SK-N-MC (cell line): ENCODE results near the gene CAPN11.
A peak's percentile ranks its signal among the peaks of the same experiment; 100 is the strongest.

ENCODE experiments used
- DNase-seq: peaks from one replicate; pipeline ENCODE4 v3.0.0-alpha.2; 2011; ENCODE audit warnings: low read depth, low spot score
- H3K27ac ChIP-seq: fragments of 200-600 bp; sonication (generic); 2 replicates; pipeline ENCODE4 v1.5.1; 2016; ENCODE audit warnings: mixed run types
- H3K36me3 ChIP-seq: fragments of 200-600 bp; sonication (generic); 2 replicates; pipeline ENCODE4 v1.6.1; 2017; ENCODE audit warnings: antibody characterized with exemption, low read length, mixed read lengths; ENCODE audit not compliant: insufficient read depth
- H3K4me3 ChIP-seq: fragments of 200-600 bp; sonication (generic); 2 replicates; pipeline ENCODE4 v1.5.1; 2016
- H3K9ac ChIP-seq: fragments of 200-600 bp; sonication (generic); 2 replicates; pipeline ENCODE4 v1.8.0; 2017; ENCODE audit warnings: mixed run types, mixed read lengths; ENCODE audit not compliant: insufficient read length
- H3K9me3 ChIP-seq: fragments of 200-600 bp; sonication (generic); 2 replicates; pipeline ENCODE4 v1.6.1; 2017; ENCODE audit warnings: low read depth, mild to moderate bottlenecking, antibody characterized with exemption, low read length, moderate library complexity, mixed read lengths
- EZH2 ChIP-seq: fragments of 200-600 bp; sonication (generic); IDR thresholded peaks from one replicate; pipeline ENCODE4 v1.6.1; 2017; ENCODE audit warnings: antibody characterized with exemption
- FOXP2 ChIP-seq: optimal IDR thresholded peaks from 2 replicates; pipeline ENCODE3; 2011; ENCODE audit warnings: mild to moderate bottlenecking, moderate library complexity; ENCODE audit not compliant: insufficient read depth; ENCODE audit errors: extremely low read length, control extremely low read depth
- POLR2AphosphoS5 ChIP-seq: IDR thresholded peaks from 2 replicates; pipeline ENCODE4 v1.6.1; 2012; ENCODE audit warnings: mild to moderate bottlenecking, low read depth, low read length, borderline replicate concordance

Gene CAPN11

GRCh38 chr6:44216677-44217331 lies 58.2 kb downstream of the CAPN11 start, which contains the start of gene MYMX:
TSS of gene MYMX (plus strand) at chr6:44216926. CDS start at chr6:44217472, 546 bp downstream.
- H3K9me3 ChIP-seq: no peaks in the 10 kb centered on the region
- H3K36me3 ChIP-seq: no peaks in the 10 kb centered on the region
- no peak for TF ChIP-seq POLR2AphosphoS5
- TF ChIP-seq EZH2: no peak
- no peak for TF ChIP-seq FOXP2
- no peak for DNase-seq
- no peak within 1 kb of the TSS for H3K9ac ChIP-seq
- peak within 1 kb of the TSS; percentile 3; the same call in 1 of the 2 replicates for H3K27ac ChIP-seq
- H3K4me3 ChIP-seq: no peak within 1 kb of the TSS

GRCh38 chr6:44217332-44218143 lies 58.9 kb downstream of the CAPN11 start:
- peak overlapping the region; percentile 93; the same call in 1 of the 2 replicates for H3K27ac ChIP-seq
- no peaks in the 10 kb centered on the region for H3K9me3 ChIP-seq
- no peak overlapping the region for H3K9ac ChIP-seq
- TF ChIP-seq FOXP2: no peak
- no peak for TF ChIP-seq POLR2AphosphoS5
- TF ChIP-seq EZH2: no peak
- no peak for DNase-seq
- no peaks in the 10 kb centered on the region for H3K36me3 ChIP-seq
- H3K4me3 ChIP-seq: no peak overlapping the region

DNA sequence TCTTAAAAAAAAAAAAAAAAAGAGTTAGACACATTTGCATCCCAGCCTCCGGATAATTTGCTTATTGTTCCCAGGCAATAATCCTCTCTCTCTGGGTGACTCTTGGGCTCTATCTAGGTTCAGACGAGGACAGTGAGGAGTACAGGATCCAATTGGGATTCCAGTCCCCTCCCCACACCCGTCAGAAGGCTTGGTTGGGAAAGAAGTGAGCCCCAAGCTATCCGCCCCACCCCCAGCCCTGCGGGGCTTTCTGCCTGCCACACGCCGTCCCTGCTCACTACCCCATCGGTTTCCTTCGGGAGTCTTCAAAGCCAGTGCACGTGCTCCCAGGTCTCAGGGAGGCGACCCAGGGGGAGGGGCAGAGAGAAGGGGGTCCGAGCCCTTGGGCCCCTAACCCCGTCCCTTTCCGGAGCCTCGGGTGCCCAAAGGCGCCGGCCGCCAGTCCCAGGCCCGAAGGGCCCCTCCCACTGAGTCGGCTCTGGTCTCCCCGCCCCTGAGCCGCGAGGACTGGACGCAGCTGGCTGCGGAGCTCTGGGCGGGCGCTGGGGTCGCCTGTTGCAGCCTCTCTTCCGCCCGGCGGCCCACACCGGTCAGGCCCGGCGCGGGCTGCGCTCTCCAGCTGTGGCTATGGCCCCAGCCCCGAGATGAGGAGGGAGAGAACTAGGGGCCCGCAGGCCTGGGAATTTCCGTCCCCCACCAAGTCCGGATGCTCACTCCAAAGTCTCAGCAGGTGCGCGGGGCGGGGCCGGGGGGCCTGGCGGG lies 60.6 kb downstream of the CAPN11 start:
- DNase-seq: peak; percentile 35
- H3K9me3 ChIP-seq: no peaks in the 10 kb centered on the region
- TF ChIP-seq POLR2AphosphoS5: peak; percentile 55; the same call in 1 of the 2 replicates
- TF ChIP-seq FOXP2: no peak
- TF ChIP-seq EZH2: no peak
- peak overlapping the region; percentile 70 for H3K9ac ChIP-seq
- H3K4me3 ChIP-seq: peak overlapping the region; percentile 79
- peak overlapping the region; percentile 93 for H3K27ac ChIP-seq
- H3K36me3 ChIP-seq: no peaks in the 10 kb centered on the region

DNA sequence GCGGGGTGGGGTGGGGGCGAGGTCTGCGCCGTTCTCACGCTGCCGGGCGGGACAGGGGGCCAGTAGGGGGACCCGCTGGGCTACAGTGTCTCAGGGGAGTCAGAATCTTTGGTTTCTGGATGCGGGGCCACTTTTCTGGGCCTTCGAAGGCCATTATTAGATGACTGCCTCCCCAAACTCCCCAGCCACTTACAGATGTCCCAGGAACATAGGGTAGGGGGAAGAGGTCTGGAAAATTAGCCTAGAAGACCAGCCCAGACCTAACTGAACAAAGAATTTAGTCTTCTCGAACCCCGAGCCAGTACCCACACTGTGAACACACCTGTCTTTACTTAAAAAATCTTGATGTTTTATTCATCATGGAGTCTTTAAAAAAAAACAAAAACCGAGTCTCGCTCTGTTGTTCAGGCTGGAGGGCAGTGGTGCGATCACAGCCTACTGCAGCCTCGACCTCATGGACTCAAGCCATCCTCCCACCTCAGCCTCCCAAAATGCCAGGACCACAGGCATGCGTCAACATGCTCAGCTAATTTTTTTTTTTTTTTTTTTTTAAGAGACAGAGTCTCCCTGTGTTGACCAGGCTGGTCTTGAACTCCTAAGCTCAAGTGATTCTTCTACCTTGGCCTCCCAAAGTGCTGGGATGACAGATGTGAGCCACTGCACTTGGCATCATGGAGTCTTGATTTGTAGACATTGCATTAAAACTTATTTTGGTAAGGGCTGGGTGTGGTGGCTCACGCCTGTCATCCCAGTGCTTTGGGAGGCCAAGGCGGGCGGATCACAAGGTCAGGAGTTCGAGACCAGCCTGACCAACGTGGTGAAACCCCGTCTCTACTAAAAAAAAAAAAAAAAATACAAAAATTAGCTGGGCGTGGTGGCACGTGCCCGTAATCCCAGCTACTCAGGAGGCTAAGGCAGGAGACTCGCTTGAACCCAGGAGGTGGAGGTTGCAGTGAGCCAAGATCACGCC lies 61.5 kb downstream of the CAPN11 start:
- H3K9ac ChIP-seq: peak overlapping the region; percentile 32
- peak overlapping the region; percentile 64 for H3K4me3 ChIP-seq
- H3K36me3 ChIP-seq: no peaks in the 10 kb centered on the region
- DNase-seq: no peak
- peak overlapping the region; percentile 84; the same call in 1 of the 2 replicates for H3K27ac ChIP-seq
- H3K9me3 ChIP-seq: no peaks in the 10 kb centered on the region
- TF ChIP-seq EZH2: no peak
- TF ChIP-seq POLR2AphosphoS5: no peak
- TF ChIP-seq FOXP2: no peak

DNA sequence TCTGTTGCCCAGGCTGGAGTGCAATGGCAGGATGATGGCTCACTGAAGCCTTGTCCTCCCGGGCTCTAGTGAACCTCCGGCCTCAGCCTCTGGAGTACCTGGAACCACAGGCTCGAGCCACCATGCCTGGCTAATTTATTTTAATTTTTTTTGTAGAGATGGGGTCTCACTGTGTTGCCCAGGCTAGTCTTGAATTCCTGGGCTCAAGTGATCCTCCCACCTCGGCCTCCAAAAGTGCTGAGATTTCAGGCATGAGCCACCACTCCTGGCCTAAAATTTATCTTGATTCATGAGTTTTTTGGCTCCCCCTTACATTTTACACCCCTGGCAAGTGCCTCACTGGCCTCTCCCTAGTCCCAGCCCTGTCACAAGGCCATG lies 62.3 kb downstream of the CAPN11 start:
- DNase-seq: no peak
- Histone ChIP-seq H3K36me3 (no peaks in the 10 kb centered on the region), H3K9ac (no peak overlapping the region), H3K27ac (peak overlapping the region; percentile 75), H3K4me3 (no peak overlapping the region), H3K9me3 (no peaks in the 10 kb centered on the region)
- TF ChIP-seq POLR2AphosphoS5 (no peak), FOXP2 (no peak), EZH2 (no peak)

DNA sequence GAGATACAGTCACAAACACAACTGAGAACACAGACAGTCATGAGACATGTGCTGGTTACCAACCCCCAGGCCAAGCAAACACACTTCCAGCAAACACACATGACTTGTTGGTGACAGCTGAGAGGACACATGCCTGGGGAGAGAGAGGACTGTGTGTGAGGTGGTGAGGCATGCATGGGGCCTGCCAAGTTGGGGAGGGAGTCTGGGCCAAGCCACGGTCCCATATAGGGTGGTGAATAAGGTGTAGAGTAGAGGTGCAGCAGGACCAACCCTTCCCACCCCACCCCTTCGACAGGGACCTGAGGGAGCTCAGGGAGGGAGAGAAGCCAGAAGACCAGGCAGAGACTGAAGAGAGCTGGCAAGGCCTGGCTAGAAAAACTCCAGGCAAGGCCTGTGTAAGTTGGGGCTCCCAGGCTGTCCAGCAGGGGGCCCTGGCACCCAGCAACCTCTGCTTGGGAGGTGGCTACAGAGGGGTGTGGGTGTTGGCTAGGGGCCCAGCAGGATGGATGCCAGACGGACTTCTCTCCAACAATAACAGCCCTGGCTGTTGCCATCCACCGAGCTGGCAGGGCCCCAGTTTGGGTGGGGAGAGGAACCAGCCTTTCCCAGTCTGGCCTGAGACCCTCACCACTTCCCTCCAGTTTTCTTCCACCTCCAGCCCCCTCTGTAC lies 62.8 kb downstream of the CAPN11 start:
- H3K9ac ChIP-seq: peak overlapping the region; percentile 37
- DNase-seq: no peak
- peak overlapping the region; percentile 75 for H3K27ac ChIP-seq
- no peaks in the 10 kb centered on the region for H3K36me3 ChIP-seq
- H3K4me3 ChIP-seq: peak overlapping the region; percentile 12; the same call in 1 of the 2 replicates
- no peak for TF ChIP-seq FOXP2
- no peak for TF ChIP-seq EZH2
- TF ChIP-seq POLR2AphosphoS5: no peak
- no peaks in the 10 kb centered on the region for H3K9me3 ChIP-seq

DNA sequence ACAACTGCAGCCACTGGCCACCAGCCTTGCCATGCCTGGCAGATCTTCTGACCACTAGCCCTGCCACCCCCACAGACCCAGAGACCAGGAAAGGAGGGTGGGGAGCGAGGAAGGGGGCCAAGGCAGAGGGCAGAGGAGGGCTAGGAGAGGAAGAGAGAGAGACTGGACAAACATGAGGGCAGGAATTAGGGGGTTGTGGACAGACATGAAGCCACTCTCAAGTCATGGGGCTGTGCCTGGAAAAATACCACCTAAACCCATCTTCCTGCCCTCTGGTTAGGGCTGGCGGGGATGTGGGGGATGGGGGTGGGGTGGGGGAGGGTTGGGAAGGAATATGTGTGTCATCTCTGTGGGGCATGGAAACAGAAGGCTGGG lies 63.3 kb downstream of the CAPN11 start:
- no peaks in the 10 kb centered on the region for H3K36me3 ChIP-seq
- H3K9ac ChIP-seq: no peak overlapping the region
- peak overlapping the region; percentile 75 for H3K27ac ChIP-seq
- no peak for DNase-seq
- TF ChIP-seq POLR2AphosphoS5 (no peak), FOXP2 (no peak), EZH2 (no peak)
- peak overlapping the region; percentile 12; the same call in 1 of the 2 replicates for H3K4me3 ChIP-seq
- H3K9me3 ChIP-seq: no peaks in the 10 kb centered on the region
